ENCODE results near the gene KIRREL3. TPM values are rescaled to one million over a fixed set of nuclear protein-coding genes. Genes with fewer than 3 reads are reported as not detected.
"Not testable (repeated sequence)": the region's sequence is repeated elsewhere in the genome, so short reads cannot be mapped to it uniquely, and the experiment has no call there.

The KIRREL3 gene
- total RNA-seq, 2 experiments from 2014 or later = not detected

DNA sequence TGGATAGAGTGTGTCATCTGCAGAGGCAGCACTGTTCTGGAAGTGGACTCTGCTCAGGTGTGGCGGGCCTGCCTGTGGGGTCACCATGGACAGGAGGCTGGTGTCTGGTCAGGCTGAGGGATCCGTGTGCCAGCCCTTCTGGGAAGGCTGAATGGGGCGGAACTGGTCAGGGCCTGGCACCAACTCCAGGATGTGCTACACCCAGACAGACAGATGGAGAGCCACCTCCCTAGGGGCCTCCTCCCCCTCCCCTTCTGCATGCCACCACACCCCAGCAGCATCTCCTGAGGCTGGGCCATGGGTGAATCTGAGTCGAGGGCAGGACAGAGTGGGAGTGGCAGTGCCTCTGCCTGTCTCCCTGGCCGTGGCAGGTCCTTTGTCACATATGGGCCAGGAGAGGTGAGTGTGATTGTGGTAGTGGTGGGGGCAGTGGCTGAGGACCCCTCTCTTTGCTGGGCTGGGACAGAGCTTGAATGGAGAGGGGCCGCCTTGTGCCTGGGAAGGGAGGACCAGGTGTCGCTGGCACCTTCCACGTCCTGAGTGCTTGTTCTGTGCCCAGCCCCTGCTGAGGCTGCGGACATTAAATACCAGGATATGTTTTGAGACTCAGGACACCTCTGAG lies 616.0 kb downstream of the KIRREL3 start:
- CTCF ChIA-PET = no interaction called here
- TF ChIP-seq, protein P1, sequence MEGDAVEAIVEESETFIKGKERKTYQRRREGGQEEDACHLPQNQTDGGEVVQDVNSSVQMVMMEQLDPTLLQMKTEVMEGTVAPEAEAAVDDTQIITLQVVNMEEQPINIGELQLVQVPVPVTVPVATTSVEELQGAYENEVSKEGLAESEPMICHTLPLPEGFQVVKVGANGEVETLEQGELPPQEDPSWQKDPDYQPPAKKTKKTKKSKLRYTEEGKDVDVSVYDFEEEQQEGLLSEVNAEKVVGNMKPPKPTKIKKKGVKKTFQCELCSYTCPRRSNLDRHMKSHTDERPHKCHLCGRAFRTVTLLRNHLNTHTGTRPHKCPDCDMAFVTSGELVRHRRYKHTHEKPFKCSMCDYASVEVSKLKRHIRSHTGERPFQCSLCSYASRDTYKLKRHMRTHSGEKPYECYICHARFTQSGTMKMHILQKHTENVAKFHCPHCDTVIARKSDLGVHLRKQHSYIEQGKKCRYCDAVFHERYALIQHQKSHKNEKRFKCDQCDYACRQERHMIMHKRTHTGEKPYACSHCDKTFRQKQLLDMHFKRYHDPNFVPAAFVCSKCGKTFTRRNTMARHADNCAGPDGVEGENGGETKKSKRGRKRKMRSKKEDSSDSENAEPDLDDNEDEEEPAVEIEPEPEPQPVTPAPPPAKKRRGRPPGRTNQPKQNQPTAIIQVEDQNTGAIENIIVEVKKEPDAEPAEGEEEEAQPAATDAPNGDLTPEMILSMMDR (IDR thresholded peaks at IDR 0.05) = no peak
- Histone ChIP-seq H3K27ac (ENCODE audit: low read depth in 1 of 2, low read length in 2 of 2) (no peak overlapping the region), H3K4me3 (ENCODE audit: low read length) (no peak overlapping the region), H3K36me3 (ENCODE audit: insufficient read depth, low read length) (no peaks in the 10 kb centered on the region), H3K9me3 (ENCODE audit: control insufficient read depth in 1 of 2, insufficient read depth in 1 of 2, low read length in 2 of 2) (no peaks in the 10 kb centered on the region), H3K4me1 (ENCODE audit: insufficient read depth, low read length) (no peaks in the 10 kb centered on the region), H3K27me3 (ENCODE audit: control insufficient read depth in 1 of 2, insufficient read depth in 2 of 2, low read length in 2 of 2) (no peaks in the 10 kb centered on the region)
- H3K9me3 Mint-ChIP-seq = no peaks in the 10 kb centered on the region
- POLR2A ChIA-PET = no interaction called here
- H3K4me1 Mint-ChIP-seq (ENCODE audit: low read depth) = no peaks in the 10 kb centered on the region
- H3K27ac Mint-ChIP-seq = no peak overlapping the region
- ATAC-seq (ENCODE audit: poor library complexity) = no peak
- H3K27me3 Mint-ChIP-seq = no peaks in the 10 kb centered on the region
- H3K4me3 Mint-ChIP-seq = no peak overlapping the region
- H3K36me3 Mint-ChIP-seq (ENCODE audit: low read depth) = no peaks in the 10 kb centered on the region
- no peak for DNase-seq
- intact Hi-C loops (cut with DNase I, micrococcal nuclease) = no loop called here

DNA sequence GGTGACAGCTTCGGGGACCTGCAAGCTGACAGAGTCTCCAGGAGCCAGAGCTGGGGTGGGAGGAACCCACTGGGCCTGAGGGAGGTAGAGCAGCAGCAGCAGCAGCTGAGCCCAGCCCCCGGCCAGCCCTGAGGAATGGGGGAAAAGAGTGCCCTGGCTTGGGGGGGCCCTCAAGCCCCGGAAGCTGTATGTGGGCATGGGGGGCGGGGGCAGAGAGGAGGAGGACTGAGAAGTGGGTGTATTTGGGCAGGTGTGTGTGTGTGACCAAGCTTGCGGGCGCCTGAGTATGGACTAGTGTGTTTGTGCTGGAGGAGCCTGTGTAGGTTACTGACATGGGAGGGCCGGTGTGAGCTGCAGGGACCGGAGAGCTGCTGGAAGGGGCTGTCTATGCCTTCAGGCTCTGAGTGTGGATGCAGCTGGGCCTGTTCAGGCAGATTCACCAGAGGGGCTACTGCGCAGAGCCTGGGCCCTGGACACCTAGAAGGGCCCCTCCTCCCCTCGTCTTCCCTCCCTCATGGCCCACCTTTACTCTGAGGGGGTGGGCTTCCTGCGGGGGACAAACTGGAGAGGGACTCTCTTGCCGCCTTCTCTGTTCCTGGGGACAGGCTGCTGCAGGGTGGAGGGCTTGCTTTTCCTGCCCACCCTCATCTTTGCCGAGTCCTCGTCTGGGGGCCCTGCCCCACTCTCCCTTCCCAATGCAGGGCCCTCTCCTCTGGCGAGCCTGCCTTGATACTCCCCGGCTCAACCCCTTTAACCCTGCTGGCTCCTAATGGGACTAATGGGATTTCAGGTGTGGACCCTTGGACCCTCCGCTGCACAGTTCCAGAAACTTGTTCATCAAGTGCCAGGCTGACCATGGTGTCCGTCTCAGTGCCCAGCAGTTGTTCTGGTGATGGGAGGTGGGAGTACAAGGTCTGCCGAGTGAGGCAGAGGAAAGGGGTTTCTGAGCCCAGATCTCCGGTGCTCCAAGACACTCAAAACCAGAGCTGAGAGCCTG lies 616.9 kb downstream of the KIRREL3 start:
- TF ChIP-seq, protein P1 (IDR thresholded peaks at IDR 0.05) = no peak
- no peak overlapping the region for H3K4me3 ChIP-seq (ENCODE audit: low read length)
- no peaks in the 10 kb centered on the region for H3K27me3 ChIP-seq (ENCODE audit: control insufficient read depth in 1 of 2, insufficient read depth in 2 of 2, low read length in 2 of 2)
- H3K27ac Mint-ChIP-seq = no peak overlapping the region
- H3K27ac ChIP-seq (ENCODE audit: low read depth in 1 of 2, low read length in 2 of 2) = no peak overlapping the region
- H3K4me1 Mint-ChIP-seq (ENCODE audit: low read depth) = no peaks in the 10 kb centered on the region
- no peaks in the 10 kb centered on the region for H3K36me3 Mint-ChIP-seq (ENCODE audit: low read depth)
- POLR2A ChIA-PET = no interaction called here
- no peak overlapping the region for H3K4me3 Mint-ChIP-seq
- H3K9me3 ChIP-seq (ENCODE audit: control insufficient read depth in 1 of 2, insufficient read depth in 1 of 2, low read length in 2 of 2) = no peaks in the 10 kb centered on the region
- DNase-seq = no peak
- intact Hi-C loops (cut with DNase I, micrococcal nuclease) = no loop called here
- no peaks in the 10 kb centered on the region for H3K36me3 ChIP-seq (ENCODE audit: insufficient read depth, low read length)
- ATAC-seq (ENCODE audit: poor library complexity) = no peak
- H3K27me3 Mint-ChIP-seq = no peaks in the 10 kb centered on the region
- no peaks in the 10 kb centered on the region for H3K9me3 Mint-ChIP-seq
- no peaks in the 10 kb centered on the region for H3K4me1 ChIP-seq (ENCODE audit: insufficient read depth, low read length)
- CTCF ChIA-PET = no interaction called here

DNA sequence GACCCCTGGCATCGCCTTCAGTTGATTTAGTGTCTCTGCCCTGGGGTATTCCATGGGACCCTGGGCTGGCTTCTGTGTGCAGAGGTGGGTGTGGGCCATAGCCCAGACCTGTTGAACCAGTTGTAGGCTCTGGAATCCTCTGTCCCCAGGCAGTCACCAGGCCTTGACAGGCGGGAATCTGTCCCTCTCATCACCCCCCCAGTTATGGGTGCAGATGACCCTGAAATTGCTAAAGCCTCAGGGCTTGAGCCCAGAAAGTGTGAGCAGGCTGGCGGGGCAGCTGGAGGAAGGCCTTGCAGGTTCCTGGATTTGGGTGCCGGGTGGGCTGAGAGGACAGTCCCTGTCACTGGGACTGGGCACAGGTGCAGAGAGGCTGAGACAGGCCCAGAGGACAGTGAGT lies 617.9 kb downstream of the KIRREL3 start:
- H3K4me1 ChIP-seq (ENCODE audit: insufficient read depth, low read length); H3K4me3 Mint-ChIP-seq; CTCF ChIA-PET; H3K4me1 Mint-ChIP-seq (ENCODE audit: low read depth); H3K27ac Mint-ChIP-seq; H3K4me3 ChIP-seq (ENCODE audit: low read length); H3K27ac ChIP-seq (ENCODE audit: low read depth in 1 of 2, low read length in 2 of 2); ATAC-seq (ENCODE audit: poor library complexity); H3K27me3 ChIP-seq (ENCODE audit: control insufficient read depth in 1 of 2, insufficient read depth in 2 of 2, low read length in 2 of 2); H3K9me3 Mint-ChIP-seq; intact Hi-C loops (cut with DNase I, micrococcal nuclease); POLR2A ChIA-PET; H3K9me3 ChIP-seq (ENCODE audit: control insufficient read depth in 1 of 2, insufficient read depth in 1 of 2, low read length in 2 of 2); H3K36me3 ChIP-seq (ENCODE audit: insufficient read depth, low read length); H3K36me3 Mint-ChIP-seq (ENCODE audit: low read depth); DNase-seq; H3K27me3 Mint-ChIP-seq: not testable (repeated sequence)

DNA sequence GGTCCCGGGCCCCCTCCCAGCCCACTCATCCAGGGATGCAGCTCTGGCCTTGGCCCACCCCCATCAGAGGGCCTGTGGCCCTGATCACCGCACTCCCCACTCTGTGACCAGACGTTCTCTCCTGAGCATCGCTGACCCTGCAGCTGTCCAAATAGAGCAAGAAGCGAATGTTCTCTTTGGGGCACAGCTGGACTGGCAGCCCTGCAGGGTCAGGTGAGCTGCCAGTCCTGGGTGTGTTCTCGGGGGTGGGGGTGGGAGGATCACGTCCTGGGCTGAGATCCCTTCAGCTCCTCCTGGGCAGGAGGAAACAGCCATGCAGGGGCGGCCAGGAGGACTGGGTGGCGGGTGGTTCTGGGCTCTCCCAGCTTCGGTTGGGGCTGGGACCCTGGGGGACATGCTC lies 618.6 kb downstream of the KIRREL3 start:
- H3K4me3 ChIP-seq (ENCODE audit: low read length); H3K27ac Mint-ChIP-seq; POLR2A ChIA-PET; H3K27ac ChIP-seq (ENCODE audit: low read depth in 1 of 2, low read length in 2 of 2); H3K9me3 ChIP-seq (ENCODE audit: control insufficient read depth in 1 of 2, insufficient read depth in 1 of 2, low read length in 2 of 2); ATAC-seq (ENCODE audit: poor library complexity); intact Hi-C loops (cut with DNase I, micrococcal nuclease); H3K4me1 ChIP-seq (ENCODE audit: insufficient read depth, low read length); H3K4me1 Mint-ChIP-seq (ENCODE audit: low read depth); H3K27me3 Mint-ChIP-seq; DNase-seq; H3K9me3 Mint-ChIP-seq; H3K4me3 Mint-ChIP-seq; H3K36me3 Mint-ChIP-seq (ENCODE audit: low read depth); CTCF ChIA-PET; H3K27me3 ChIP-seq (ENCODE audit: control insufficient read depth in 1 of 2, insufficient read depth in 2 of 2, low read length in 2 of 2); H3K36me3 ChIP-seq (ENCODE audit: insufficient read depth, low read length): not testable (repeated sequence)

Data from CD4-positive, alpha-beta T cell (primary cell).